ENCODE measurements around the gene ITGB1. TPM values are rescaled to one million over a fixed set of nuclear protein-coding genes. Genes with fewer than 3 reads are reported as not detected.

ITGB1 gene
- total and polyA plus RNA-seq, 10 of the 15 experiments (the other 5 are each of a cell fraction or from before 2014, with no cell fraction given), result 2.8 to 20.7 (median 10.4) TPM

DNA sequence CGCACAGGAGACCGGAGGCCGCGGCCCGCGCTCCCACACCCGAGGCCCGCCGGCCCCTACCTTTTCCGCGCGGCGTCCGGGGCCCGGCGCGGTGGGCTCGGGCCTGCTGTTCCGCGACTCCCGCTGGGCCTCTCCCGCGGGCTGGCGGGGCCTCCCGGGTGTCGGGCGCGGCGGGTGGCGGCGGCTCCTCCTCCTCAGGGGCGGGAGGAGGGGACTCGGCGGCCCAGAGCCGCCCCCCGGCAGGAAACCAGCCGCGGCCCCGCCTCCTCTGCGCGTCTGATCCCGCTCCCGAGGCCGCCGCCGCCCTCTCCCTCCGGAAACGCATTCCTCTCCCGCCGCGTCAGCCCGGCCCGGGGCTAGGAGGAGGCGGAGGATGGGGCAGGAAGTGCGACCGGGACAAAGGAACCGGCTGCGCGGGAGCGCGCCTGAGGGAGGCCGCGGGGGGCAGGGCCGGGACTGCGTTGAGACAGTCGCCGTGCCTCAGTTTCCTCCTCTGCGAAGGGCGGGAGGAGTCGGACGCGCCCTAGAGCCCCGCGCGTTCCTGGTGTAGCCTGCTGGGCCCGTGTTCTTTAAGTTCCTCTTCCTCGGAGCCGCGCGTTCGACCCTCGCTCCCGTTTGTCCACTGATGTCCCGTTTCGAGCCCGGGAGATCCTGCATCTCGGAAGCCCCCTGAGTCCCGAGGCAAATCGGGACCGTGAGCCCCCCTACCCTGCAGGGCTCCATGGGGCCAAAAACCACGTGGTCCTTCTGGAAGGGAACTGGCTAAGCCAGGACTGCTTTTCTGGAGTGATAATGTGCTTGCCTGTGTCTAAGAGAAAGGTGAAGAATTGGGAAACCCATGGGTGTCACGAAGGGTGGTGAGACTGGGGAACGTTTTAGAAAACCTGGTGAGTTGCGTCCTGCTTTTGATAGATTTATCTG lies at the start of gene ITGB1 (continued):
- peak; percentile 77 for TF ChIP-seq POLR2A (IDR thresholded peaks at IDR 0.05; ENCODE audit: low read depth, low read length)
- TF ChIP-seq IKZF1 (conservative IDR thresholded peaks at IDR 0.05), result peak; percentile 82
- TF ChIP-seq RAD51 (IDR thresholded peaks at IDR 0.05), result peak; percentile 10; the same call in 1 of the 2 replicates
- no peak for TF ChIP-seq SKIL (IDR thresholded peaks at IDR 0.05; ENCODE audit: low read depth, poor library complexity, severe bottlenecking)
- TF ChIP-seq ZSCAN29 (IDR thresholded peaks at IDR 0.05), result no peak
- no peak for TF ChIP-seq MYB (IDR thresholded peaks at IDR 0.05; ENCODE audit: borderline replicate concordance, low read depth, low read length)
- no peak for TF ChIP-seq BCL11A (IDR thresholded peaks at IDR 0.05; ENCODE audit: low read depth, low read length)
- no peak for TF ChIP-seq NRF1 (conservative IDR thresholded peaks at IDR 0.05; ENCODE audit: low read depth, low read length)
- TF ChIP-seq SMAD5 (IDR thresholded peaks at IDR 0.05; ENCODE audit: low read depth), result no peak
- TF ChIP-seq RFX5 (IDR thresholded peaks at IDR 0.05; ENCODE audit: low read depth, low read length), result no peak
- no peak for TF ChIP-seq STAT3 (IDR thresholded peaks at IDR 0.05; ENCODE audit: low read depth, low read length)
- peak; percentile 35 for TF ChIP-seq RELB (IDR thresholded peaks at IDR 0.05; ENCODE audit: low read depth)
- no peak for TF ChIP-seq HDAC2 (IDR thresholded peaks at IDR 0.05)
- TF ChIP-seq BCLAF1 (IDR thresholded peaks at IDR 0.05), result no peak
- TF ChIP-seq ZNF217 (IDR thresholded peaks at IDR 0.05), result peak; percentile 56; the same call in 1 of the 2 replicates
- TF ChIP-seq, protein P1, sequence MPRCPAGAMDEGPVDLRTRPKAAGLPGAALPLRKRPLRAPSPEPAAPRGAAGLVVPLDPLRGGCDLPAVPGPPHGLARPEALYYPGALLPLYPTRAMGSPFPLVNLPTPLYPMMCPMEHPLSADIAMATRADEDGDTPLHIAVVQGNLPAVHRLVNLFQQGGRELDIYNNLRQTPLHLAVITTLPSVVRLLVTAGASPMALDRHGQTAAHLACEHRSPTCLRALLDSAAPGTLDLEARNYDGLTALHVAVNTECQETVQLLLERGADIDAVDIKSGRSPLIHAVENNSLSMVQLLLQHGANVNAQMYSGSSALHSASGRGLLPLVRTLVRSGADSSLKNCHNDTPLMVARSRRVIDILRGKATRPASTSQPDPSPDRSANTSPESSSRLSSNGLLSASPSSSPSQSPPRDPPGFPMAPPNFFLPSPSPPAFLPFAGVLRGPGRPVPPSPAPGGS (IDR thresholded peaks at IDR 0.05; ENCODE audit: borderline replicate concordance, insufficient read depth, low read depth, low read length, poor library complexity, severe bottlenecking), result no peak
- no peak; the same call in 1 of the 2 replicates for TF ChIP-seq TCF12 (IDR thresholded peaks at IDR 0.05; ENCODE audit: low read depth, low read length)
- no peak for TF ChIP-seq ZBTB4 (CRISPR knock-in tag; IDR thresholded peaks at IDR 0.05)
- TF ChIP-seq YBX1 (IDR thresholded peaks at IDR 0.05), result no peak
